Duodenal mucosa (tissue), 2 donors: Measurements from ENCODE around the gene ZMYND10.

Experiments
- H3K27ac ChIP-seq: one replicate; pipeline ENCODE4 v1.7.0; 2013; ENCODE audit warnings: low read depth, low read length
- H3K27me3 ChIP-seq, 2 donors: one replicate each; pipeline ENCODE4 v1.7.0; 2013; ENCODE audit warnings: low read length in 2 of 2, control low read depth in 1 of 2; ENCODE audit not compliant: insufficient read depth in 2 of 2, control insufficient read depth in 1 of 2
- H3K36me3 ChIP-seq, 2 donors: one replicate each; pipeline ENCODE4 v1.7.0; 2013; ENCODE audit warnings: low read length in 2 of 2, control low read depth in 1 of 2; ENCODE audit not compliant: insufficient read depth in 2 of 2, control insufficient read depth in 1 of 2
- H3K4me1 ChIP-seq, 2 donors: one replicate each; pipeline ENCODE4 v1.7.0; 2013; ENCODE audit warnings: low read length in 2 of 2, control low read depth in 1 of 2; ENCODE audit not compliant: insufficient read depth in 2 of 2, control insufficient read depth in 1 of 2
- H3K4me3 ChIP-seq, 2 donors: one replicate each; pipeline ENCODE4 v1.7.0; 2013; ENCODE audit warnings: low read length in 2 of 2, low read depth in 1 of 2
- H3K9ac ChIP-seq, 2 donors: one replicate each; pipeline ENCODE4 v1.7.0; 2013; ENCODE audit warnings: low read length in 2 of 2, low read depth in 1 of 2
- H3K9me3 ChIP-seq, 2 donors: one replicate each; pipeline ENCODE4 v1.7.0; 2013; ENCODE audit warnings: low read length in 2 of 2, control low read depth in 1 of 2; ENCODE audit not compliant: control insufficient read depth in 1 of 2

The ZMYND10 gene

GRCh38 chr3:50338965-50339364, 6.6 kb downstream of the ZMYND10 start:
- no peaks in the 10 kb centered on the region for H3K27me3 ChIP-seq
- peak overlapping the region; percentile 67 to 95 for H3K9ac ChIP-seq
- H3K4me1 ChIP-seq = peaks cover 35 to 58% of the 10 kb centered on the region in 2 donors
- peak overlapping the region; percentile 21 to 81 for H3K4me3 ChIP-seq
- peak overlapping the region; percentile 3 for H3K27ac ChIP-seq
- H3K9me3 ChIP-seq = no peaks in the 10 kb centered on the region
- peaks cover 0 to 4% of the 10 kb centered on the region in 2 donors for H3K36me3 ChIP-seq

- Histone ChIP-seq H3K4me1 (peaks cover 37 to 63% of the 10 kb centered on the region in 2 donors), H3K4me3 (peak overlapping the region; percentile 74 to 81), H3K27me3 (no peaks in the 10 kb centered on the region), H3K27ac (peak overlapping the region; percentile 98), H3K36me3 (peaks cover 0 to 11% of the 10 kb centered on the region in 2 donors), H3K9ac (peak overlapping the region; percentile 88 to 95), H3K9me3 (no peaks in the 10 kb centered on the region)
Measured at GRCh38 chr3:50337175-50337861, 8.2 kb downstream of the ZMYND10 start.

- Histone ChIP-seq H3K4me1 (peaks cover 37 to 63% of the 10 kb centered on the region in 2 donors), H3K9me3 (no peaks in the 10 kb centered on the region), H3K27me3 (no peaks in the 10 kb centered on the region), H3K4me3 (peak overlapping the region; percentile 74 to 81), H3K27ac (peak overlapping the region; percentile 98), H3K36me3 (peaks cover 4 to 18% of the 10 kb centered on the region in 2 donors), H3K9ac (peak overlapping the region; percentile 88 to 95)
Measured at GRCh38 chr3:50336452-50337174, 8.9 kb downstream of the ZMYND10 start.

GRCh38 chr3:50334339-50335075, 11.0 kb downstream of the ZMYND10 start:
- Histone ChIP-seq H3K4me1 (peaks cover 23 to 45% of the 10 kb centered on the region in 2 donors), H3K9me3 (no peaks in the 10 kb centered on the region), H3K27ac (peak overlapping the region; percentile 26), H3K4me3 (no peak overlapping the region), H3K9ac (peak overlapping the region; percentile 5 to 38), H3K27me3 (no peaks in the 10 kb centered on the region), H3K36me3 (peaks cover 25 to 38% of the 10 kb centered on the region in 2 donors)

GRCh38 chr3:50333744-50334328, 11.7 kb downstream of the ZMYND10 start:
- Histone ChIP-seq H3K36me3 (peaks cover 25 to 41% of the 10 kb centered on the region in 2 donors), H3K27me3 (no peaks in the 10 kb centered on the region), H3K27ac (peak overlapping the region; percentile 26), H3K9me3 (no peaks in the 10 kb centered on the region), H3K4me3 (no peak overlapping the region), H3K4me1 (peaks cover 23 to 44% of the 10 kb centered on the region in 2 donors), H3K9ac (peak overlapping the region; percentile 5 to 38)

GRCh38 chr3:50331364-50331907, 14.1 kb downstream of the ZMYND10 start:
- peaks cover 25 to 41% of the 10 kb centered on the region in 2 donors for H3K36me3 ChIP-seq
- H3K4me1 ChIP-seq = peaks cover 29 to 50% of the 10 kb centered on the region in 2 donors
- no peaks in the 10 kb centered on the region for H3K9me3 ChIP-seq
- H3K4me3 ChIP-seq = no peak overlapping the region
- no peaks in the 10 kb centered on the region for H3K27me3 ChIP-seq
- no peak overlapping the region for H3K27ac ChIP-seq
- no peak overlapping the region for H3K9ac ChIP-seq

- Histone ChIP-seq H3K4me3 (no peak overlapping the region), H3K9me3 (no peaks in the 10 kb centered on the region), H3K9ac (no peak overlapping the region), H3K4me1 (peaks cover 22 to 39% of the 10 kb centered on the region in 2 donors), H3K27ac (no peak overlapping the region), H3K36me3 (peaks cover 28 to 52% of the 10 kb centered on the region in 2 donors), H3K27me3 (no peaks in the 10 kb centered on the region)
Measured at GRCh38 chr3:50330330-50330729, 15.2 kb downstream of the ZMYND10 start.

- Histone ChIP-seq H3K27me3 (no peaks in the 10 kb centered on the region), H3K9ac (peak within 1 kb of the TSS; percentile 91), H3K4me1 (peaks cover 17 to 40% of the 10 kb centered on the region in 2 donors), H3K9me3 (no peaks in the 10 kb centered on the region), H3K27ac (peak within 1 kb of the TSS; percentile 78), H3K36me3 (peaks cover 28 to 47% of the 10 kb centered on the region in 2 donors), H3K4me3 (peak within 1 kb of the TSS; percentile 85 to 90)
Measured at GRCh38 chr3:50327943-50328691, 17.4 kb downstream of the ZMYND10 start, which contains the start of gene TUSC2. Gene TUSC2, minus strand, starts transcription at chr3:50328223. Its CDS starts 124 bp downstream, at chr3:50328099.

- Histone ChIP-seq H3K9me3 (no peaks in the 10 kb centered on the region), H3K9ac (peak overlapping the region; percentile 91), H3K4me3 (peak overlapping the region; percentile 85 to 90), H3K4me1 (peaks cover 24 to 48% of the 10 kb centered on the region in 2 donors), H3K27ac (no peak overlapping the region), H3K36me3 (peaks cover 28 to 42% of the 10 kb centered on the region in 2 donors), H3K27me3 (no peaks in the 10 kb centered on the region)
Measured at GRCh38 chr3:50327129-50327528, 18.4 kb downstream of the ZMYND10 start.
